Ascending aorta (tissue), 2 donors: ENCODE data around the gene PLCD1. TPM values are rescaled to one million over a fixed set of nuclear protein-coding genes. Genes with fewer than 3 reads are reported as not detected.
"Not testable (repeated sequence)": the region's sequence is repeated elsewhere in the genome, so short reads cannot be mapped to it uniquely, and the experiment has no call there.

Experiments used
- DNase-seq, 2 donors: peaks; one replicate each; pipeline ENCODE4 v3.0.0-alpha.2; 2019; ENCODE audit warnings: low spot score in 2 of 2
- H3K27ac ChIP-seq, 2 donors: fragments of 200-600 bp; sonication (generic); one replicate each; pipeline ENCODE4 v1.5.1; 2016 to 2017; ENCODE audit warnings: mild to moderate bottlenecking in 1 of 2
- H3K27me3 ChIP-seq: fragments of 200-600 bp; sonication (generic); one replicate; pipeline ENCODE4 v1.5.1; 2017
- H3K36me3 ChIP-seq, 2 donors: fragments of 200-600 bp; sonication (generic); one replicate each; pipeline ENCODE4 v1.5.1; 2016
- H3K4me1 ChIP-seq, 2 donors: fragments of 200-600 bp; sonication (generic); one replicate each; pipeline ENCODE4 v1.5.1; 2016 to 2017; ENCODE audit warnings: mild to moderate bottlenecking in 1 of 2
- H3K4me3 ChIP-seq, 2 donors: fragments of 200-600 bp; sonication (generic); one replicate each; pipeline ENCODE4 v1.5.1; 2016 to 2017; ENCODE audit warnings: mild to moderate bottlenecking in 1 of 2
- H3K9me3 ChIP-seq, 2 donors: fragments of 200-600 bp; sonication (generic); one replicate each; pipeline ENCODE4 v1.5.1; 2016
- intact Hi-C: fragments of 100-400 bp; cut with DNase I; formaldehyde crosslinking; loops from one replicate; pipeline ENCODE4 v1.15.1; 2023
- total RNA-seq: library from RNA; depleted of rRNA; stranded (reverse); fragments of >200 nt; gene quantifications from one replicate; pipeline ENCODE4 v1.1.0, GENCODE V29; 2016
- TF ChIP-seq, protein P1 (sequence below), 3 experiments: fragments of 200-600 bp in 2 of 3; fragments of 450-650 bp in 1 of 3; sonication (generic) in 2 of 3; IDR thresholded peaks; one replicate each; pipeline ENCODE4 v1.5.1; 2016 to 2019; ENCODE audit warnings: antibody characterized with exemption in 3 of 3, mild to moderate bottlenecking in 1 of 3, moderate library complexity in 1 of 3

Gene PLCD1
- total RNA-seq, 1 donor from 2014 or later = 167 TPM

DNA sequence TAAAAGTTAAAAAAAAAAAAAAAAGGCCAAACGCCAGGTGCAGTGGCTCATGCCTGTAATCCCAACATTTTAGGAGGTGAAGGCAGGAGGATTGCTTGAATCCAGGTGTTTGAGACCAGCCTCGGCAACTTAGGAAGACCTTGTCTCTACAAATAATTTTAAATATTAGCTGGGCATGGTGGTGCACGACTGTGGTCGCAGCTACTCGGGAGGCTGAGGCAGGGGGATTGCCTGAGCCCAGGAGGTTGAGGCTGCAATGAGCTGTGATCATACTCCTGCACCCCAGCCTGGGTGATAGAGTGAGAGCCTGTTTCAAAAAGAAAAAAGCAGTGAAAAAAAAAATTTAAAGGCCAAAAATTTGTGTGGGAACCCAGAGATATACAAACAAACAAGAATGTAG, 6.8 kb upstream of the PLCD1 start:
- no peak for DNase-seq
- intact Hi-C loops = no loop called here
- H3K4me1 ChIP-seq = peaks cover 6 to 15% of the 10 kb centered on the region in 2 donors
- H3K27ac ChIP-seq = no peak overlapping the region
- H3K4me3 ChIP-seq = no peak overlapping the region
- H3K27me3 ChIP-seq = no peaks in the 10 kb centered on the region
- TF ChIP-seq, protein P1, sequence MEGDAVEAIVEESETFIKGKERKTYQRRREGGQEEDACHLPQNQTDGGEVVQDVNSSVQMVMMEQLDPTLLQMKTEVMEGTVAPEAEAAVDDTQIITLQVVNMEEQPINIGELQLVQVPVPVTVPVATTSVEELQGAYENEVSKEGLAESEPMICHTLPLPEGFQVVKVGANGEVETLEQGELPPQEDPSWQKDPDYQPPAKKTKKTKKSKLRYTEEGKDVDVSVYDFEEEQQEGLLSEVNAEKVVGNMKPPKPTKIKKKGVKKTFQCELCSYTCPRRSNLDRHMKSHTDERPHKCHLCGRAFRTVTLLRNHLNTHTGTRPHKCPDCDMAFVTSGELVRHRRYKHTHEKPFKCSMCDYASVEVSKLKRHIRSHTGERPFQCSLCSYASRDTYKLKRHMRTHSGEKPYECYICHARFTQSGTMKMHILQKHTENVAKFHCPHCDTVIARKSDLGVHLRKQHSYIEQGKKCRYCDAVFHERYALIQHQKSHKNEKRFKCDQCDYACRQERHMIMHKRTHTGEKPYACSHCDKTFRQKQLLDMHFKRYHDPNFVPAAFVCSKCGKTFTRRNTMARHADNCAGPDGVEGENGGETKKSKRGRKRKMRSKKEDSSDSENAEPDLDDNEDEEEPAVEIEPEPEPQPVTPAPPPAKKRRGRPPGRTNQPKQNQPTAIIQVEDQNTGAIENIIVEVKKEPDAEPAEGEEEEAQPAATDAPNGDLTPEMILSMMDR (IDR thresholded peaks at IDR 0.05) = no peak
- no peaks in the 10 kb centered on the region for H3K9me3 ChIP-seq
- no peaks in the 10 kb centered on the region for H3K36me3 ChIP-seq

DNA sequence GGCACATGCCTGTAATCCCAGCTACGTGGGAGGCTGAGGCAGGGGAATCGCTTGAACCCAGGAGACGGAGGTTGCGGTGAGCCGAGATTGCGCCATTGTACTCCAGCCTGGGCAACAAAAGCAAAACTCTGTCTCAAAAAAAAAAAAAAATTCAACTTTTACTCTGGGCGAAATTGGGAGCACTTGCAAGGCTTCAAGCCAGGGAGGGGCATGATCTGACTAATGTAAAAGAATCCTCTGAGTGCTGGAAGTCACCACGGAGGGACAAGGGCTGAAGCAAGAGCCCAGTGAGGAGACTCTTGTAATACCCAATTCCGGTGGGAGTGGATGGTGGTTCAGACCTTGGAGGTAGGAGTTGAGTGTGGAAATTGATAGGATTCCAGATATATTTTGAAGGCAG, 4.9 kb upstream of the PLCD1 start:
- intact Hi-C loops, H3K36me3 ChIP-seq, H3K9me3 ChIP-seq, H3K27me3 ChIP-seq, DNase-seq, H3K27ac ChIP-seq, H3K4me3 ChIP-seq: not testable (repeated sequence)
- H3K4me1 ChIP-seq = peaks cover 19 to 25% of the 10 kb centered on the region in 2 donors

DNA sequence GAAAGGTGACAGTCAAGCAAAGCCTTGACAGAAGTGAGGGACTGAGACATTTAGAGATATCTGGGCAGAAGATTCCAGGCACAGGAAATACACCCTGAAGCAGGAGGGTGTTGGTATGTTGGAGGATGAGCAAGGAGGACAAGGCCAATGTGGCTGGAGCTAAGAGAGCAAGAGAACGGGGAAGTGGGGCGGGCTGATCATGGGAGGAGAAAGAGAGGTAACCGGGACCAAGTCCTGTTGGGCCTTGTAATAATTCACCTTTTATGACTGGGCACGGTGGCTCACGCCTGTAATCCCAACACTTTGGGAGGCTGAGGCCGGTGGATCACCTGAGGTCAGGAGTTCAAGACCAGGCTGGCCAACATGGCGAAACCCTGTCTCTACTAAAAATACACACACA, 4.1 kb upstream of the PLCD1 start:
- H3K27ac ChIP-seq, intact Hi-C loops, H3K9me3 ChIP-seq, DNase-seq, H3K27me3 ChIP-seq, H3K4me3 ChIP-seq, H3K36me3 ChIP-seq: not testable (repeated sequence)
- peaks cover 19 to 21% of the 10 kb centered on the region in 2 donors for H3K4me1 ChIP-seq

DNA sequence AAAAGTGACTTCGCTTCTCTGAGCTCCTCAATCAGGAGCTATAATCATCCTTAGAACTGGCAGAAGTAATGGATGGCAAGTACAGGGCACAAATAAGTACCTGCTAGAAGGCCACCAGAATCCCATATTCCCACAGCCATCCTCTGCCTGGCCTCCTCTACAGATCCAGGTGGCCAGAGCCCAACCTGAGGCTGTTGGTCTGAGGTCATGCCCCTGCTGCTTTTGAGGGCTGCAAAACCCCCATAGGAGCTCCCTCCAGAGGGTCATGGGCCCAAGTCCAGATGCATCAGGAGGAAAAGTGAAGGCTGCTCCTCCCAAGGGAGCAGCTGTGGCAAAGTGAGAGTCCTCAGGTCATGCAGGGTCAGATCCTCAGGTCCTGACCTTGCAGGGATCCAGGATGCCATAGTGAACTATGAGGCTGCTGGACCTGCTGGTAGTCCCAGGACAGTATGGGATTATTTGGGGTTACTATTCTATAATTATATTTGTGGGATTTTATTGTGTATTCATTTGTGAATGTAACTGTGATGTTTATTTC, 3.0 kb upstream of the PLCD1 start:
- intact Hi-C loops = no loop called here
- peak overlapping the region; percentile 91 to 97 for H3K27ac ChIP-seq

DNA sequence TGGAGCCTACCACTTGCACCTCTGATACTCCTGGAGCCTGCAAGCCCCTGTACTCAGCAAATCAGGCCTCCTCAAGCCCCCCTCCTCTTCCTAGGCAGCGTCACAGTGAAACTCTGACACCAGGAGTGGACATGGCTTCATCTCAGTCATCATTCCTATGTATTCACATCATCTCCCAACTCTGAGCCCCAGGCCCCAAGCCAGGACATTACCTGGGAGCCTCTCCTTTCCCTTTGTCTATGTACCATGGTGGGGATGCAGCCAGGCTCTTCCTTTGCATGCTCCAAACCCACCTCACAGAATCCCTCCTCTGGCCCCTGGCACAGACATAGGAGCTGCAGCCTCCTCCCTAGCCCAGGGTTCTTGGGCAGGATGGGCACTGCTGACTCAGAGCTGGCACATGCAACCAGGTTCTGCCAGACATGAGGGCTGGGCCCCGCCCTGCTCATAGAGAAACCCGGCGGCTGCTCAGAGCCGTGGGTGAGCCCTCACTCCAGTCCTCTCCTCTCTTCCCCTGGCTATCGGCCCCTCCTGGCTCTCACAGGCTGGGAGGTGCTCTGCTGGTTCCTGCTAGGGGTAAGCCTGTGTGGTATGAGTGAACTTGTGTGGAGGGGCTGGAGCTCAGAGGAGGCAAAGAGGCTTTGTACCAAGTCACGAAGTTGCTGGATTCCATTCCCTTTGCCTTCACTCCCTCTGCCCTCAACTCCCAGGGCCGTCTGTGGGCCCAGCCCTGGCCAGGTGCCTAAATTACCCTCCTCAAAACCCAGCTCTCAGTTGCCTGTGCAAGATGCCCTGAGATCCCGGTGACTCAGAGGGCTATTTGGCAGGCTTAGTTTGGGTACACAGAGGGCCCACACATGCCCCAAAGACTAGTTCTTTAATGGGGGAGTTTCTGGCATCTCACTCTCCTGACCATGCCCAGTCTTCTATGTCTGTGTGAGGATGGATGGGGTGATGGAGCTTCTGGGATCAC, 1.9 kb upstream of the PLCD1 start:
- no peaks in the 10 kb centered on the region for H3K27me3 ChIP-seq
- peak overlapping the region; percentile 91 to 97 for H3K27ac ChIP-seq
- DNase-seq = peak; percentile 84 to 90
- TF ChIP-seq, protein P1 (IDR thresholded peaks at IDR 0.05) = no peak
- no peaks in the 10 kb centered on the region for H3K36me3 ChIP-seq
- no peaks in the 10 kb centered on the region for H3K9me3 ChIP-seq
- peak overlapping the region in 1 of 2 donors; percentile 88 for H3K4me3 ChIP-seq
- intact Hi-C loops = no loop called here
- H3K4me1 ChIP-seq = peaks cover 19 to 27% of the 10 kb centered on the region in 2 donors

More for the DNA sequence above, 3.0 kb upstream of the PLCD1 start:
- TF ChIP-seq, protein P1 (IDR thresholded peaks at IDR 0.05) = no peak
- H3K27me3 ChIP-seq = no peaks in the 10 kb centered on the region
- H3K4me1 ChIP-seq = peaks cover 19 to 21% of the 10 kb centered on the region in 2 donors
- no peak for DNase-seq
- H3K4me3 ChIP-seq = no peak overlapping the region
- no peaks in the 10 kb centered on the region for H3K36me3 ChIP-seq
- H3K9me3 ChIP-seq = no peaks in the 10 kb centered on the region

DNA sequence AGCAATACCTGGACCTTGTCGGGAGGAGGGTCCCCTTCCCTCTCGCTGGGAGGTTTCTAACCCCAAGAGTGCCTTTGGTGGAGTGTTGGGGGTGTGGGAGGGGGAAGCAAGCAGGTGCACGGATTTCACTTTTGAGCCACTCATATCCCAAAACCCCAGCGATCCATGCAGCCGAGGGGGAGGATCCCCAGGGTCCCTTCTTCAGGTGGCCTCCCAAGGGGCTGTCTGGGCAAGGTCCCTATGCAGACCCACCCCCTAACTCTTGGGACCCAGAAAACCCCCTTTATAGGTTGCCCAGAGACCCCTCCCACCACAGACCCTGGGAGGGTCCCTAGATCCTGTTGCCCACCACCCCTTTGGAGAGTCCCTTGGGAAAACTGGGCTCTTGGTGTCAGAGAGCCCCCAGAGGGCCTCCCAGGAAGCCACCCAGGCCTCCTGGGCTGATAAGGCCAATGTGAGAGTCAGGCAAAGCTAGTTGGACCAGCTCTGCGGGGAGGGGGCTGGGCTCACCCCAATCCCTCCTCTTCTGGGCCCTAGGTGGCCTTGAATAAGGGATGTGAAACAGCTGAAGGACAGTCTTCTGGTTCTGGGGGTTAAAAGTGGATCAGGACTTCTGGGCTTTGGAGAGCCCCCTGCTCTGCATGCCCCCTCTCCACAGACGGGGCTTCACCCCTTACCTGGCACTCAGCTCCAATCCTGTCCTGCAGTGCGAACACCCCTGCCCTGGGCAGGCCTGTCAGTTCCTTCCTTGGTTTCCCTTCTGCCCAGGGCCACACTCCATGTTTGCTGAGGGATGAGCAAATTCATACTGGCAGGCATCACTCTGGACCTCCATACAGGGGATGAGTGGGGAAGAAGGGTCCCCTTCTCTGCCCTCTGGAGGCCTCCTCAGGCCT, 932 bp upstream of the PLCD1 start:
- Histone ChIP-seq H3K4me3 (peak overlapping the region; percentile 73 to 88), H3K27ac (peak overlapping the region; percentile 91 to 97), H3K36me3 (no peaks in the 10 kb centered on the region), H3K27me3 (no peaks in the 10 kb centered on the region), H3K9me3 (no peaks in the 10 kb centered on the region), H3K4me1 (peaks cover 25 to 34% of the 10 kb centered on the region in 2 donors)
- intact Hi-C loops = no loop called here
- DNase-seq = peak in 1 of 2 donors; percentile 66
- TF ChIP-seq, protein P1 (IDR thresholded peaks at IDR 0.05) = no peak
